NCI-H1105 (cell line): ENCODE data around the gene ONECUT3.
"Not testable (repeated sequence)": the region's sequence is repeated elsewhere in the genome, so short reads cannot be mapped to it uniquely, and the experiment has no call there.

Experiments
- DNase-seq: peaks from one replicate; lab custom pipeline; 2025; lab: John Stamatoyannopoulos, UW

ONECUT3 gene

GRCh38 chr19:1752757-1753728, at the start of gene ONECUT3:
Gene ONECUT3, plus strand, starts transcription at chr19:1753506. Its CDS starts 157 bp downstream, at chr19:1753663.
- no peak for DNase-seq

- DNase-seq: no peak
These were observed 49.0 kb upstream of the ONECUT3 start for GRCh38 chr19:1704339-1704738.

- no peak for DNase-seq
These were observed 47.9 kb upstream of the ONECUT3 start for GRCh38 chr19:1705367-1705766.

- DNase-seq: not testable (repeated sequence)
These were observed 46.7 kb upstream of the ONECUT3 start for GRCh38 chr19:1706646-1707045.

- no peak for DNase-seq
These were observed 46.1 kb upstream of the ONECUT3 start for GRCh38 chr19:1707240-1707639.

- no peak for DNase-seq
These were observed 40.1 kb upstream of the ONECUT3 start for GRCh38 chr19:1713170-1713569.

GRCh38 chr19:1715540-1715939, 37.8 kb upstream of the ONECUT3 start:
- DNase-seq: no peak

- no peak for DNase-seq
These were observed 35.9 kb upstream of the ONECUT3 start for GRCh38 chr19:1717200-1717969.

- DNase-seq: no peak
These were observed 35.4 kb upstream of the ONECUT3 start for GRCh38 chr19:1717970-1718264.

- no peak for DNase-seq
These were observed 34.6 kb upstream of the ONECUT3 start for GRCh38 chr19:1718420-1719291.

- DNase-seq: no peak
These were observed 33.8 kb upstream of the ONECUT3 start for GRCh38 chr19:1719519-1719918.

- no peak for DNase-seq
These were observed 33.1 kb upstream of the ONECUT3 start for GRCh38 chr19:1720237-1720636.

GRCh38 chr19:1725100-1726064, 27.9 kb upstream of the ONECUT3 start:
- DNase-seq: peak; percentile 69

GRCh38 chr19:1728816-1729567, 24.3 kb upstream of the ONECUT3 start:
- DNase-seq: no peak

- no peak for DNase-seq
These were observed 23.8 kb upstream of the ONECUT3 start for GRCh38 chr19:1729568-1729925.

GRCh38 chr19:1730157-1730556, 23.1 kb upstream of the ONECUT3 start:
- DNase-seq: no peak

GRCh38 chr19:1734321-1734966, 18.9 kb upstream of the ONECUT3 start:
- no peak for DNase-seq

- DNase-seq: no peak
These were observed 17.0 kb upstream of the ONECUT3 start for GRCh38 chr19:1736280-1736679.

- no peak for DNase-seq
These were observed 16.4 kb upstream of the ONECUT3 start for GRCh38 chr19:1736927-1737326.
